ENCODE measurements around the gene HCFC1R1. TPM values are rescaled to one million over a fixed set of nuclear protein-coding genes. Genes with fewer than 3 reads are reported as not detected.

The HCFC1R1 gene
- total RNA-seq, 2 donors from 2014 or later = 49.8 to 59.1 TPM

DNA sequence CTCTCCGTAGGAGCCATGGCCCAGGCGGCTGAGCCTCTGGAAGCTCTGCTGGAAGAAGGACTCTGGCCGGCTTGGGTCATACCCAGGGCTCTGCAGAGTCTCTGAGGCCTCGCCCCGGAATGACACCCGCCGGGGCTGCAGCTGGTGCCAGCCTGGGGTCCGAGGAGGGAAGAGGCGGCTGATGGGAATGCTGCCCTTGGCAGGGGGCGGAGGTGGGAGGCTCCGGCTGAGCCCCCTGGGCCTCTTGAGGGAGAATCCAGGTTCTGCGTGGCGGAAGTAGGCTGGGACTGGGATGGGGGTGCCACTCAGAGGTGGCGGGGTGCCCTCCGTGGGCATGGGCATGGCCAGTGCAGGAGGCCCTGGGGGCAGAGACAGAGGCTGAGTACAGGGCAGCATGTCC, 47.1 kb downstream of the HCFC1R1 start:
- H3K9ac ChIP-seq (ENCODE audit: extremely low read depth, low read length, poor library complexity, severe bottlenecking) = no peak overlapping the region
- no peak overlapping the region for H3K4me3 ChIP-seq (ENCODE audit: low read length)
- DNase-seq = no peak
- H3K9me3 ChIP-seq (ENCODE audit: control insufficient read depth, low read length) = no peaks in the 10 kb centered on the region
- no peak overlapping the region for H3K27ac ChIP-seq (ENCODE audit: low read depth, low read length)
- TF ChIP-seq, protein P1, sequence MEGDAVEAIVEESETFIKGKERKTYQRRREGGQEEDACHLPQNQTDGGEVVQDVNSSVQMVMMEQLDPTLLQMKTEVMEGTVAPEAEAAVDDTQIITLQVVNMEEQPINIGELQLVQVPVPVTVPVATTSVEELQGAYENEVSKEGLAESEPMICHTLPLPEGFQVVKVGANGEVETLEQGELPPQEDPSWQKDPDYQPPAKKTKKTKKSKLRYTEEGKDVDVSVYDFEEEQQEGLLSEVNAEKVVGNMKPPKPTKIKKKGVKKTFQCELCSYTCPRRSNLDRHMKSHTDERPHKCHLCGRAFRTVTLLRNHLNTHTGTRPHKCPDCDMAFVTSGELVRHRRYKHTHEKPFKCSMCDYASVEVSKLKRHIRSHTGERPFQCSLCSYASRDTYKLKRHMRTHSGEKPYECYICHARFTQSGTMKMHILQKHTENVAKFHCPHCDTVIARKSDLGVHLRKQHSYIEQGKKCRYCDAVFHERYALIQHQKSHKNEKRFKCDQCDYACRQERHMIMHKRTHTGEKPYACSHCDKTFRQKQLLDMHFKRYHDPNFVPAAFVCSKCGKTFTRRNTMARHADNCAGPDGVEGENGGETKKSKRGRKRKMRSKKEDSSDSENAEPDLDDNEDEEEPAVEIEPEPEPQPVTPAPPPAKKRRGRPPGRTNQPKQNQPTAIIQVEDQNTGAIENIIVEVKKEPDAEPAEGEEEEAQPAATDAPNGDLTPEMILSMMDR (conservative IDR thresholded peaks at IDR 0.05) = no peak
- Mint-ChIP-seq H3K27me3 (ENCODE audit: insufficient read depth) (no peaks in the 10 kb centered on the region), H3K27ac (no peak overlapping the region), H3K4me1 (peaks cover 11% of the 10 kb centered on the region), H3K4me3 (no peak overlapping the region), H3K36me3 (ENCODE audit: low read depth) (peaks cover 16% of the 10 kb centered on the region), H3K9me3 (no peaks in the 10 kb centered on the region)
- H3K27me3 ChIP-seq (ENCODE audit: control insufficient read depth, insufficient read depth, low read length, poor library complexity, severe bottlenecking) = no peaks in the 10 kb centered on the region
- peaks cover 29% of the 10 kb centered on the region for H3K36me3 ChIP-seq (ENCODE audit: control insufficient read depth, insufficient read depth, low read length)
- no peaks in the 10 kb centered on the region for H3K4me1 ChIP-seq (ENCODE audit: control insufficient read depth, insufficient read depth, low read length)
- 95 to 97% methylated on average over 8 to 15 of the region's 15 CpGs for WGBS, 2 experiments (ENCODE audit: insufficient coverage in 1 of 2, insufficient read length in 1 of 2)

DNA sequence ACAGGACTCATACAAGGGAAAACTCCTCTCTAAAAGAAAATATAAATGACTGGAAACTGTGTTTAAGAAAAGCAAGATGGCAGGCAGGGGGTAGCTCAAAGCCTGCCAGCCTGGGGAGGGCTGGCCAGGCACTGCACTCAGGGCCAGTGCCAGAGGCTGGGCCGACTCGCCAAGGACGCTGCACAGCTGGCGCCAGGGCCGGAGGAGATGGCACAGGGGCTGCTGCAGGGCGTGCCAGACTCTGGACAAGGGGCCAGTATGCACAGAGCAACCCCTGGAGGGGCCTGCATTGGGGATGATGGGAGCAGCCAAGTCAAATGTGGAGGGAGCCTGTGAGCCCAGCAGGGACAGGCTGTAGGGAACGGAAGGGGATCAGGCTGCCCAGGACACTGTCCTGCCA, 47.5 kb downstream of the HCFC1R1 start:
- Histone ChIP-seq H3K4me1 (ENCODE audit: control insufficient read depth, insufficient read depth, low read length) (no peaks in the 10 kb centered on the region), H3K27me3 (ENCODE audit: control insufficient read depth, insufficient read depth, low read length, poor library complexity, severe bottlenecking) (no peaks in the 10 kb centered on the region), H3K27ac (ENCODE audit: low read depth, low read length) (no peak overlapping the region), H3K36me3 (ENCODE audit: control insufficient read depth, insufficient read depth, low read length) (peaks cover 29% of the 10 kb centered on the region), H3K9ac (ENCODE audit: extremely low read depth, low read length, poor library complexity, severe bottlenecking) (no peak overlapping the region), H3K9me3 (ENCODE audit: control insufficient read depth, low read length) (no peaks in the 10 kb centered on the region), H3K4me3 (ENCODE audit: low read length) (no peak overlapping the region)
- H3K27me3 Mint-ChIP-seq (ENCODE audit: insufficient read depth) = no peaks in the 10 kb centered on the region
- WGBS, 2 experiments (ENCODE audit: insufficient coverage in 1 of 2, insufficient read length in 1 of 2) = 95% methylated on average over 7 of the region's 7 CpGs; no CpG with 5 or more reads in 1 of the 2 experiments
- no peak overlapping the region for H3K4me3 Mint-ChIP-seq
- H3K36me3 Mint-ChIP-seq (ENCODE audit: low read depth) = peaks cover 16% of the 10 kb centered on the region
- peaks cover 7% of the 10 kb centered on the region for H3K4me1 Mint-ChIP-seq
- H3K9me3 Mint-ChIP-seq = no peaks in the 10 kb centered on the region
- DNase-seq = no peak
- H3K27ac Mint-ChIP-seq = no peak overlapping the region
- TF ChIP-seq, protein P1 (conservative IDR thresholded peaks at IDR 0.05) = no peak

- H3K9me3 ChIP-seq (ENCODE audit: control insufficient read depth, low read length) = no peaks in the 10 kb centered on the region
- DNase-seq = no peak
- Mint-ChIP-seq H3K27ac (no peak overlapping the region), H3K9me3 (no peaks in the 10 kb centered on the region), H3K4me1 (peaks cover 6% of the 10 kb centered on the region), H3K36me3 (ENCODE audit: low read depth) (peaks cover 16% of the 10 kb centered on the region), H3K4me3 (no peak overlapping the region), H3K27me3 (ENCODE audit: insufficient read depth) (no peaks in the 10 kb centered on the region)
- no peaks in the 10 kb centered on the region for H3K27me3 ChIP-seq (ENCODE audit: control insufficient read depth, insufficient read depth, low read length, poor library complexity, severe bottlenecking)
- H3K4me1 ChIP-seq (ENCODE audit: control insufficient read depth, insufficient read depth, low read length) = peaks cover 8% of the 10 kb centered on the region
- H3K27ac ChIP-seq (ENCODE audit: low read depth, low read length) = no peak overlapping the region
- WGBS, 2 experiments (ENCODE audit: insufficient coverage in 1 of 2, insufficient read length in 1 of 2) = 95 to 96% methylated on average over 16 to 28 of the region's 28 CpGs
- H3K36me3 ChIP-seq (ENCODE audit: control insufficient read depth, insufficient read depth, low read length) = peaks cover 29% of the 10 kb centered on the region
- TF ChIP-seq, protein P1 (conservative IDR thresholded peaks at IDR 0.05) = no peak
- no peak overlapping the region for H3K9ac ChIP-seq (ENCODE audit: extremely low read depth, low read length, poor library complexity, severe bottlenecking)
- no peak overlapping the region for H3K4me3 ChIP-seq (ENCODE audit: low read length)
Measured at GRCh38 chr16:2975161-2975795, 48.5 kb downstream of the HCFC1R1 start.
